HFFc6 (cell line): ENCODE results near the gene CMTR1. TPM values are rescaled to one million over a fixed set of nuclear protein-coding genes. Genes with fewer than 3 reads are reported as not detected.

ENCODE experiments used
- DNase-seq: peaks from one replicate; pipeline ENCODE4 v3.0.0-alpha.2; 2018
- H3K27ac Mint-ChIP-seq: 2 replicates; pipeline ENCODE4 v1.8.0; 2020; ENCODE audit warnings: mild to moderate bottlenecking, mixed read lengths
- H3K27me3 Mint-ChIP-seq: 2 replicates; pipeline ENCODE4 v1.8.0; 2021; ENCODE audit warnings: mild to moderate bottlenecking, moderate library complexity, mixed read lengths; ENCODE audit not compliant: insufficient read depth
- H3K36me3 Mint-ChIP-seq: 2 replicates; pipeline ENCODE4 v1.8.0; 2021; ENCODE audit warnings: low read depth, mixed read lengths
- H3K4me1 Mint-ChIP-seq: 2 replicates; pipeline ENCODE4 v1.8.0; 2020; ENCODE audit warnings: low read depth, mixed read lengths
- H3K4me3 Mint-ChIP-seq: 2 replicates; pipeline ENCODE4 v1.8.0; 2020; ENCODE audit warnings: mild to moderate bottlenecking, moderate library complexity, mixed read lengths
- H3K9me3 Mint-ChIP-seq: 2 replicates; pipeline ENCODE4 v1.8.0; 2020; ENCODE audit warnings: mild to moderate bottlenecking, mixed read lengths
- CTCF ChIP-seq: fragments of 200-600 bp; sonication (generic); IDR thresholded peaks from 2 replicates; pipeline ENCODE4 v1.5.0; 2021; ENCODE audit warnings: antibody characterized with exemption, mild to moderate bottlenecking
- total RNA-seq, 6 experiments: library from RNA; stranded (reverse); fragmentation: NEBNext Ultra II Directional; extraction: Animal tissue kit (Norgen Biotek cat#: 25700); gene quantifications; 2 replicates in 1 of 6; 3 replicates in 5 of 6; pipeline ENCODE4 v1.2.3, GENCODE V29; 2021

The CMTR1 gene
- total RNA-seq, 6 experiments from 2014 or later, result 36.1 to 42.2 (median 37.6) TPM

GRCh38 chr6:37530297-37530696, 97.3 kb downstream of the CMTR1 start:
- H3K36me3 Mint-ChIP-seq, result no peaks in the 10 kb centered on the region
- no peak overlapping the region for H3K27ac Mint-ChIP-seq
- H3K4me3 Mint-ChIP-seq, result no peak overlapping the region
- peaks cover 30% of the 10 kb centered on the region for H3K4me1 Mint-ChIP-seq
- TF ChIP-seq CTCF, result no peak
- no peaks in the 10 kb centered on the region for H3K9me3 Mint-ChIP-seq
- peaks cover 59% of the 10 kb centered on the region for H3K27me3 Mint-ChIP-seq
- no peak for DNase-seq

- peaks cover 29% of the 10 kb centered on the region for H3K4me1 Mint-ChIP-seq
- no peaks in the 10 kb centered on the region for H3K36me3 Mint-ChIP-seq
- H3K27me3 Mint-ChIP-seq, result peaks cover 61% of the 10 kb centered on the region
- no peak for TF ChIP-seq CTCF
- no peak overlapping the region for H3K27ac Mint-ChIP-seq
- H3K9me3 Mint-ChIP-seq, result no peaks in the 10 kb centered on the region
- no peak overlapping the region for H3K4me3 Mint-ChIP-seq
- DNase-seq, result no peak
Observed at GRCh38 chr6:37531026-37531425, 98.0 kb downstream of the CMTR1 start.

Other genes starting within 250 kb of the CMTR1 start
- gene TBC1D22B, start 175.4 kb upstream of the CMTR1 start, total RNA-seq, result 1 to 10 TPM; 9.0 to 9.6 (median 9.2) TPM
- 1 to 10 TPM in 5 of 6 experiments, under 1 TPM in 1; 0.99 to 2.0 (median 1.6) TPM for gene TMEM217, start 175.1 kb upstream of the CMTR1 start, total RNA-seq
- gene RNF8, start 79.2 kb upstream of the CMTR1 start, total RNA-seq, result 10 to 100 TPM; 14.1 to 18.5 (median 17.5) TPM
- gene CCDC167, start 66.7 kb downstream of the CMTR1 start, total RNA-seq, result 10 to 100 TPM; 19.0 to 23.8 (median 22.4) TPM